Right cardiac atrium (tissue), 5 donors: Measurements from ENCODE around the gene APBB3. TPM values are rescaled to one million over a fixed set of nuclear protein-coding genes. Genes with fewer than 3 reads are reported as not detected.
A peak's percentile ranks its signal among the peaks of the same experiment; 100 is the strongest.
"Not testable (repeated sequence)": the region's sequence is repeated elsewhere in the genome, so short reads cannot be mapped to it uniquely, and the experiment has no call there.

Experiments
- ATAC-seq, 2 donors: fragments of 200-7000 bp; cut with Tn5 transposase; one replicate each; pipeline versions ENCODE4 v1.8.0 to v1.9.1; 2020; ENCODE audit warnings: moderate library complexity in 2 of 2, mild to moderate bottlenecking in 1 of 2
- DNase-seq, 3 donors: peaks; one replicate each; pipeline ENCODE4 v3.0.0-alpha.2; 2020
- H3K27ac ChIP-seq: one replicate; pipeline ENCODE4 v1.5.1; 2013; ENCODE audit warnings: mild to moderate bottlenecking, low read length, control low read depth, moderate library complexity
- H3K27me3 ChIP-seq: one replicate; pipeline ENCODE4 v1.6.1; 2013; ENCODE audit not compliant: control insufficient read depth, insufficient read depth
- H3K4me1 ChIP-seq: one replicate; pipeline ENCODE4 v1.6.1; 2013; ENCODE audit warnings: low read length; ENCODE audit not compliant: control insufficient read depth, insufficient read depth
- H3K4me3 ChIP-seq: one replicate; pipeline ENCODE4 v1.5.1; 2013; ENCODE audit warnings: low read length, control low read depth
- H3K9me3 ChIP-seq: one replicate; pipeline ENCODE4 v1.6.1; 2013; ENCODE audit warnings: low read length; ENCODE audit not compliant: control insufficient read depth
- WGBS: extraction: QIAGEN DNeasy Blood & Tissue Kit; methylation state at CpG from one replicate; pipeline ENCODE4 v1.1.7; 2013; 5-methylcytosine and 5-hydroxymethylcytosine counted together
- intact Hi-C, 4 donors: fragments of 100-400 bp; cut with DNase I; formaldehyde crosslinking; loops; one replicate each; pipeline versions ENCODE4 v1.11.0 to v1.14.0; 2022 to 2023
- long read RNA-seq, 4 donors: library from polyadenylated mRNA; unstranded; transcript quantifications; one replicate each; pipeline ENCODE4 v2.0.0, GENCODE V29; 2020 to 2021
- polyA plus RNA-seq: library from polyadenylated mRNA; stranded (reverse); fragments of 200-250 nt; gene quantifications from one replicate; pipeline ENCODE4 v1.2.3, GENCODE V29; 2013
- total RNA-seq, 4 donors: library from RNA; stranded (reverse); fragmentation: NEBNext Ultra II Directional; extraction: Animal tissue kit (Norgen Biotek cat#: 25700); gene quantifications; one replicate each; pipeline ENCODE4 v1.2.1, GENCODE V29; 2021
- donor health status: healthy with polysubstance abuse.
- donor health status: DM: no; HTN: yes; CAD: no.
- donor health status: DM: no; HTN: no; CAD: no.
- donor health status: DM: no; HTN: yes; CAD: no; lungs with severe emphysema.
- donor health status: DM: yes; HTN: yes; CAD: no.

APBB3 gene, protein sequence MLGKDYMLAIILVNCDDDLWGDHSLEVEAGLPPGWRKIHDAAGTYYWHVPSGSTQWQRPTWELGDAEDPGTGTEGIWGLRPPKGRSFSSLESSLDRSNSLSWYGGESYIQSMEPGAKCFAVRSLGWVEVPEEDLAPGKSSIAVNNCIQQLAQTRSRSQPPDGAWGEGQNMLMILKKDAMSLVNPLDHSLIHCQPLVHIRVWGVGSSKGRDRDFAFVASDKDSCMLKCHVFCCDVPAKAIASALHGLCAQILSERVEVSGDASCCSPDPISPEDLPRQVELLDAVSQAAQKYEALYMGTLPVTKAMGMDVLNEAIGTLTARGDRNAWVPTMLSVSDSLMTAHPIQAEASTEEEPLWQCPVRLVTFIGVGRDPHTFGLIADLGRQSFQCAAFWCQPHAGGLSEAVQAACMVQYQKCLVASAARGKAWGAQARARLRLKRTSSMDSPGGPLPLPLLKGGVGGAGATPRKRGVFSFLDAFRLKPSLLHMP
- total RNA-seq, result 10 to 100 TPM; 13.2 to 19.2 (median 16.0) TPM
- 16.7 TPM for polyA plus RNA-seq
- long read RNA-seq, donor 1, partial matches to known transcripts, result 11 of 19 reads
- long read RNA-seq, donor 1, other reads (novel, unspliced or antisense), result 7 of 19 reads
- long read RNA-seq, donor 2, partial matches to known transcripts, result 3 of 12 reads
- long read RNA-seq, donor 2, other reads (novel, unspliced or antisense), result 7 of 12 reads
- long read RNA-seq, donor 3, transcript APBB3-205 (12 exons, 1,455 nt), result major isoform, 10 of 55 reads
- long read RNA-seq, donor 3, partial matches to known transcripts, result 20 of 55 reads
- long read RNA-seq, donor 3, other reads (novel, unspliced or antisense), result 25 of 55 reads
- long read RNA-seq, donor 4, partial matches to known transcripts, result 3 of 12 reads
- long read RNA-seq, donor 4, other reads (novel, unspliced or antisense), result 9 of 12 reads

DNA sequence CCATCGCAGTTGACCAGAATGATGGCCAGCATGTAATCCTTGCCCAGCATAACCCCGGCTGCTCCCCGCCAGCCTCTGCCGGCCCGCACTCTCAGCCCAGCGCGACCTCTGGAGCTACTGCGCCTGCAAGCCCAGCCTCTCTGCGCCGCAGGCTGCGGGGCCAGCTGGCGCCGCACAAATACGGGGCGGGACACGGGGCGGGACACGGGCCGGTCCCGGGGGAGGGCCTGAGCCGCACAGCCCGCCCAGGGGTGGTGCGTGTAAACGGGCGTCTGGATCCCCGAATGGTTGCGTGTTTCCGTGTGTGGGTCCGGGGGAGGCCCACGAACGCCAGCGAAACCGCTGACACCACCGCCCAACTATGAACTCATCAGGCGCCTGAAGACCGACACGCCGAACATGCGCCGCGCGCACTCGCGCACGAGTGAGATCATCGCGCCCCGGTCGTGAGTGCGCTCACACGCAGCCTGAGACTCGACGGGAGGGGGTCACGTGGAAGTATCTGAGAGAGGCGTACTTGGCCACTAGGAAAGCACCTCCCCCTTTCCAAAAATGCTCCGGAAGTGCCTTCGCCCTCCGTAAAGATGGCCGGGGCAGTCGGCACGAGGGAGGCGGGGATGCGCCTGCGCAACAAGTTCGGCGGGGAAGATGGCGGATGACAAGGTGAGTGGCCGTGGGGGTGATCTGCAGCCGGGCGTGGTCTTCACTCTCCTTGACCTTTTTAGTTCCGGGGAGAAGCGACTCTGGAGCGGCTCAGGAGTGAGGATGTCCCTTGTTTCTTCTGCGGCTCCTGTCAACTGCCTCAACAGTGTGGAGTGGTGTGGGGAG, at the start of gene APBB3, which contains the start of gene SLC35A4:
Gene APBB3, minus strand, starts transcription at position 403 of the 828 bp plus-strand sequence. Its CDS starts 353 bp downstream, at position 50.
Gene SLC35A4, plus strand, starts transcription at position 633 of the 828 bp plus-strand sequence. CDS start 2,342 bp downstream, outside the sequence.
- under 1% methylated on average over 74 of the region's 74 CpGs for WGBS

DNA sequence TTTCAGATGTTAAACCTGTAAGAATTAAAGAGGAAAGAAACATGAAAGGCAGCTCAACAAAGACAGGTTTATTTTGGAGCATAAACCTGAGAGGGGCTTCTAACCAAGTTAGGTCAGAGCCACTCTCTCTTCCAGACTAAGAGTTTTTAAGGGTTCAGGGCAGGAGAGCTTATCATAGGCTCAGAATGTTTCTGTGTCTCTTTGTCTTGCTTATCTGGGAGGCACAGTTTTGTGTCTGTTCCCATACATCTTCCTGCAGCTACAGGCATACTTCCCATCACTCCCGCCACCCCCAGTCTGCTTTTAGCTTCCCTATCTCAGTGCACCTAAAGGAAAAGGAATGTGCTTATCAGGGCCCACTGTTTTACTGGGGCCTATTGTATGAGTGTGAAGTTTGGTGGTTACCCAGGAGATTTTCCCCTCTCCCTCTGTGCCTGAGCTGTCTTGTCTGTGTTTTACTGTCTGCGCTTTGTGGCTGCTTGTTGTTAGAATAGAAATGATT, 46.7 kb upstream of the APBB3 start:
- H3K9me3 ChIP-seq, result no peaks in the 10 kb centered on the region
- peak; percentile 23 to 62 for ATAC-seq
- H3K27me3 ChIP-seq, result no peaks in the 10 kb centered on the region
- WGBS, result 51% methylated on average over 2 of the region's 2 CpGs
- no peaks in the 10 kb centered on the region for H3K4me1 ChIP-seq
- no peak overlapping the region for H3K4me3 ChIP-seq
- no peak overlapping the region for H3K27ac ChIP-seq
- peak in 1 of 3 donors; percentile 54 for DNase-seq
- intact Hi-C loops, result no loop called here

More for the DNA sequence above, at the start of gene APBB3, which contains the start of gene SLC35A4:
- no peaks in the 10 kb centered on the region for H3K27me3 ChIP-seq
- peak within 1 kb of the TSS; percentile 58 for H3K4me3 ChIP-seq
- peak within 1 kb of the TSS; percentile 84 for H3K27ac ChIP-seq
- ATAC-seq, result peak; percentile 94 to 96
- intact Hi-C loops, result loop anchor here in 3 of 4 donors (5.0 to 10.0 kb wide), 2 partner anchors 68 to 70 kb away; partner anchors contain the start of genes CD14 (in 3 of the 3) and TMCO6 (in 1 of the 3)
- peak; percentile 98 for DNase-seq
- peaks cover 14% of the 10 kb centered on the region for H3K4me1 ChIP-seq
- H3K9me3 ChIP-seq, result no peaks in the 10 kb centered on the region

DNA sequence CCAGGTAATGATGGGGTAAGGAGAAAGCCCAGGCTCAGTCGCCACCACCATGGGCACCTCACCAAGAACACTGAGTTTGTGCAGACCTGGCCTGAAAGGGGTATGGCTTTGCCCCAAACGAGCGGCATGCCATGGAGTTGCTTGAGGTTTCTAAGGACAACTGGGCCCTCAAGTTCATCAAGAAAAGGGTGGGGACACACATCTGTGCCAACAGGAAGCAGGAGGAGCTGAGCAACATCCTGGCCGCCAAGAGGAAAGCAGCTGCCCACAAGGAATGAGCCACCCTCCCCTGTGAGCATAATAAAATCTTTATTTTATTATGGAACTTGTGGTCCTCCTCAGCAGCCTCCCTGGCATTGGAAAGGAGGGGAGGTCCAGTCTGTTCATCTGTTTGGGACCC, 44.7 kb upstream of the APBB3 start:
- H3K27ac ChIP-seq, result peak overlapping the region; percentile 72
- DNase-seq (peak; percentile 49 to 77 (median 73)), ATAC-seq (peak; percentile 80 to 82)
- intact Hi-C loops, result no loop called here
- 61% methylated on average over 4 of the region's 4 CpGs for WGBS
- no peaks in the 10 kb centered on the region for H3K4me1 ChIP-seq
- H3K9me3 ChIP-seq, result no peaks in the 10 kb centered on the region
- no peak overlapping the region for H3K4me3 ChIP-seq
- no peaks in the 10 kb centered on the region for H3K27me3 ChIP-seq

DNA sequence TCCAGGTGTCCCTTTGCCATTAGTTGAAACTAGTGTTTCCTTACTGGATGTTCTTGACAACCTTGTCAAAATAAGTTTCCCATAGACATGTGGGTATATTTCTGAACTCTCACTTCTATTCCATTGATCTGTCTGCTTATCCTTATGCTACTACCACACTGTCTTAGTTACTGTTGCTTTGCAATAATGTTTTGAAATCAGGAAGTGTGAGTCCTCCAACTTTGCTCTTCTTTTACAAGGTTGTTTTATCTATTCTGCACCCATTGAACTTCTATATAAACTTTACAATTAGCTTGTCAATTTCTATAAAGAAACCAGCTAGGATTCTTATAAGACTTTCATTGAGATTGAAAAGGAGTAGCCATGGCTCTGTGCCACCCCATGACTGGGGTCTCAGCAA, 44.3 kb upstream of the APBB3 start:
- Histone ChIP-seq H3K4me1 (no peaks in the 10 kb centered on the region), H3K9me3 (no peaks in the 10 kb centered on the region), H3K27me3 (no peaks in the 10 kb centered on the region), H3K27ac (peak overlapping the region; percentile 72), H3K4me3 (no peak overlapping the region)
- intact Hi-C loops, result no loop called here
- no peak for DNase-seq
- ATAC-seq, result no peak

DNA sequence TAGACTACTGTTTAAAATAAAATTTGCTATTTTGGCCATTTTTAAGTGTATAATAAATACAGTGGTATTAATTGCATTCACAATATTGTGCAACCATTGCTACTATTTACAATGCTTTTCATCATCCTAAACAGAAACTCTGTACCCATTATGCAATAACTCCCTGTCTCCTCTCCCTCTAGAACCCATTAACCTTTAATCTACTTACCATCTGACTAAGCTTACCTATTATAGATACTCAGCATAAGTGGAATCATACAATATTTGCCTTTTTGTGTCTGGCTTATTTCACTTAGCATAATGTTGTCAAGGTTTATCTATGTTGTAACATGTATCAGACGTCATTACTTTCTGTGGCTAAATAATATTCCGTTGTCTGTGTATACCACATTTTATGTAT, 42.6 kb upstream of the APBB3 start:
- Histone ChIP-seq H3K4me3 (no peak overlapping the region), H3K27ac (no peak overlapping the region), H3K27me3 (no peaks in the 10 kb centered on the region), H3K4me1 (no peaks in the 10 kb centered on the region), H3K9me3 (no peaks in the 10 kb centered on the region)
- DNase-seq, result no peak
- 73% methylated on average over 2 of the region's 2 CpGs for WGBS
- intact Hi-C loops, result no loop called here
- no peak for ATAC-seq

DNA sequence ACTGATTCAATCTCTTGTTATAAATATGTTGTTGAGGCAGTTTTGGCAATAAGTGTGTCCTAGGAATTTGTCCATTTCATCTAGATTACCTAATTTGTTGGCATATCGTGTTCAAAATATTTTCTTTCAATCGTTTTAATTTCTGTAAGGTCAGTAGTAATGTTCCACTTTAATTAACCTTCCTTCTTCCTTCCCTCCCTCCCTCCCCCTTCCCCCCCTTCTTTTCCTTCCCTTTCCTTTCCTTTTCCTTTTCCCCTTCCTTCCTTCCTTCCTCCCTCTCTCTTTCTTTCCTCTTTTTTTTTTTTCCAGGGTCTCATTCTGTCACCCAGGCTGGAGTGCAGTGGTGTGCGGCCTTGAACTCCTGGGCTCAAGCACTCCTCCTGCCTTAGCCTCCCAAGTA, 41.5 kb upstream of the APBB3 start:
- intact Hi-C loops, result no loop called here
- Histone ChIP-seq H3K4me3 (no peak overlapping the region), H3K27me3 (no peaks in the 10 kb centered on the region), H3K4me1 (no peaks in the 10 kb centered on the region), H3K27ac (no peak overlapping the region), H3K9me3 (no peaks in the 10 kb centered on the region)
- 77% methylated on average over 3 of the region's 3 CpGs for WGBS
- no peak for DNase-seq
- ATAC-seq, result no peak

DNA sequence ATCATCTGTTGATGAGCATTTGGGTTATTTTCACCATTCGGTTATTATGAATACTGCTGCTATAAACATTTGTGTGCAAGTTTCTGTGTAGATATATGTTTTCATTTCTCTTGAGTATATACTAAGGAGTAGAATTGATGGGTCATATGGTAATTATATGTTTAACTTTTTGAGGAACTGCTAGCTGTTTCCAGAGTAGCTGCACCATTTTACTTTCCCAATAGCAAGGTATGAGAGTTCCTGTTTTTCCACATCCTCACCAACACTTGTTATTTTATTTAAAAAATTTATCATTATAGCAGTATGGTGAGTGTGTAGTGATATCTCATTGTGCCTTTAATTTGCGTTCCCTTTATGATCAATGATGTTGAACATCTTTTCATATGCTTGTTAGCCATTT, 39.3 kb upstream of the APBB3 start:
- Histone ChIP-seq H3K4me1 (no peaks in the 10 kb centered on the region), H3K27me3 (no peaks in the 10 kb centered on the region), H3K9me3 (no peaks in the 10 kb centered on the region), H3K27ac (no peak overlapping the region), H3K4me3 (no peak overlapping the region)
- ATAC-seq (no peak), DNase-seq (no peak)
- intact Hi-C loops, result no loop called here
- WGBS, result 94% methylated on average over 2 of the region's 2 CpGs

DNA sequence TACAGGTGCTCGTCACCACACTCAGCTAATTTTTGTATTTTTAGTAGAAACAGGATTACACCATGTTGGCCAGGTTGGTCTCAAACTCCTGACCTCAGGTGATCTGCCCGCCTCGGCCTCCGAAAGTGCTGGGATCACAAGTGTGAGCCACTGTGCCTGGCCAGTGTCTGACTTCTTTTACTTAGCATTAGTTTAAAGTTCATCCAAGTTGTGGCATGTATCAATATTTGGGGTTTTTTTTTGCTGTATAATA, 39.0 kb upstream of the APBB3 start:
- H3K27me3 ChIP-seq, result not testable (repeated sequence)

DNA sequence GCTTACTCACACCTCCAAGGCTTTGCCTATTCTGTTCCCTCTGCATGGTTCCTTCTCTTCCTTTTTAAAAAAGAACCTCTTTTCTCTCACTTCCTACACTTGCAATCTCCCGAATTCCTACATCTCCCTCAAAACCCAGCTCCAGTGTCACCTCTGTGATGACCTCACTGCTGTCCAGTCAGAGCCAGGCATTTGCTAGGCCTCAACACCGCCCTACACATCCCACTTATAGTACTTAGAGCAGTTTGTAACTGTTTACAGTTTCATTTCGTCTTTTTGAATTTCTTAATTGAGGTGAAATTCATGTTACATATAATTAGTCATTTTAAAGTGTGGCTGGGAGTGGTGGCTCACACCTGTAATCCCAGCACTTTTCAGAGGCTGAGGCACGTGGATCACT, 37.7 kb upstream of the APBB3 start:
- ATAC-seq, result peak in 1 of 2 donors; percentile 57
- no peak for DNase-seq
- Histone ChIP-seq H3K4me1 (no peaks in the 10 kb centered on the region), H3K27ac (peak overlapping the region; percentile 13), H3K9me3 (no peaks in the 10 kb centered on the region), H3K27me3 (no peaks in the 10 kb centered on the region), H3K4me3 (no peak overlapping the region)
- intact Hi-C loops, result no loop called here
- 70% methylated on average over 4 of the region's 4 CpGs for WGBS

More for the DNA sequence above, 39.0 kb upstream of the APBB3 start:
- ATAC-seq, H3K4me3 ChIP-seq, H3K27ac ChIP-seq, H3K9me3 ChIP-seq, intact Hi-C loops, DNase-seq, H3K4me1 ChIP-seq: not testable (repeated sequence)
- 93% methylated on average over 4 of the region's 4 CpGs for WGBS

DNA sequence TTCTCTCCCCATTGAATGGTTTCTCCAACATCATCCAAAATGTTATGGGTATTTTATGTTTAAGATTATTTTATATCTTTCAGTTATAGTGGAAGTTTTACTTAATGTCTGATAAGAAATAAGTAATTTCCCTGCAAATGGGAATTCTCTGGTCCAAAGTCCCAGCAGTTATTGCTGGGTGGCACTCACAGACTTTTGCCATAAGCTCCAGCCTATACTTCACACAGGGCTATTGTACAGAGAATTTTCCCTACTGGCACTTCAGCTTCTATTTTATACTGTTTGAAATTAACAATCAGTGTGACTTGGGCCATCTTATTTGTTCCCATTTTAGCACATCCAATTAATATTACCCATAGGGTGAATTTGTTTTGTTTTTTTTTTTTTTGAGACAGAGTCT, 35.7 kb upstream of the APBB3 start:
- no peaks in the 10 kb centered on the region for H3K9me3 ChIP-seq
- no peaks in the 10 kb centered on the region for H3K4me1 ChIP-seq
- intact Hi-C loops, result no loop called here
- no peak for DNase-seq
- H3K4me3 ChIP-seq, result no peak overlapping the region
- ATAC-seq, result no peak
- H3K27ac ChIP-seq, result no peak overlapping the region
- H3K27me3 ChIP-seq, result no peaks in the 10 kb centered on the region
